H1 (cell line): ENCODE data around the gene CLN3. TPM values are rescaled to one million over a fixed set of nuclear protein-coding genes. Genes with fewer than 3 reads are reported as not detected.

ENCODE experiments used
- CTCF ChIA-PET: fragments of 300-600 bp; sonication (Branson Sonifier 250); formaldehyde crosslinking; loops from one replicate; lab custom pipeline; 2021; ENCODE audit not compliant: partially characterized antibody; lab: Charles Lee
- POLR2A ChIA-PET: fragments of 300-600 bp; sonication (Branson Sonifier 250); formaldehyde crosslinking; loops from one replicate; lab custom pipeline; 2021; ENCODE audit warnings: inconsistent platforms; ENCODE audit not compliant: partially characterized antibody; lab: Charles Lee
- DNase-seq, 2 experiments: peaks; one replicate each; pipeline versions ENCODE4 v3.0.0 to v3.0.0-alpha.2; 2010 to 2022; ENCODE audit warnings: low spot score in 2 of 2, low read depth in 1 of 2, mixed read lengths in 1 of 2
- FAIRE-seq: peaks from 2 replicates; lab custom pipeline; 2011; peaks lifted over from hg19 to GRCh38; lab: Jason Lieb, UNC
- H2AFZ ChIP-seq: 2 replicates; pipeline ENCODE4 v1.8.1; 2012; ENCODE audit warnings: low read length, inconsistent platforms
- H2AK5ac ChIP-seq: 2 replicates; pipeline ENCODE4 v1.6.1; 2013; ENCODE audit warnings: low read depth, low read length
- H2BK120ac ChIP-seq: replicated peaks from 2 replicates; pipeline ENCODE3; 2013; ENCODE audit warnings: low read depth, low read length, inconsistent platforms
- H2BK12ac ChIP-seq: 2 replicates; pipeline ENCODE4 v1.6.1; 2013; ENCODE audit warnings: low read depth, low read length
- H2BK15ac ChIP-seq: 2 replicates; pipeline ENCODE4 v1.6.1; 2013; ENCODE audit warnings: low read length
- H2BK20ac ChIP-seq: 2 replicates; pipeline ENCODE4 v1.6.1; 2013; ENCODE audit warnings: low read length
- H2BK5ac ChIP-seq: 2 replicates; pipeline ENCODE4 v1.6.1; 2013; ENCODE audit warnings: low read depth, low read length
- H3K14ac ChIP-seq: 2 replicates; pipeline ENCODE4 v1.6.1; 2013; ENCODE audit warnings: inconsistent platforms; ENCODE audit not compliant: insufficient read length
- H3K18ac ChIP-seq: 2 replicates; pipeline ENCODE4 v1.6.1; 2013; ENCODE audit warnings: low read length; ENCODE audit errors: extremely low read depth
- H3K23ac ChIP-seq: 2 replicates; pipeline ENCODE4 v1.6.1; 2013; ENCODE audit warnings: inconsistent platforms; ENCODE audit not compliant: insufficient read length
- H3K23me2 ChIP-seq: 2 replicates; pipeline ENCODE4 v1.6.1; 2013; ENCODE audit warnings: low read depth, low read length
- H3K27ac ChIP-seq: 2 replicates; pipeline ENCODE4 v1.6.1; 2011; ENCODE audit warnings: low read depth, low read length, inconsistent platforms
- H3K27me3 ChIP-seq, 4 experiments: replicated peaks in 1 of 4; 1 replicate in 1 of 4; 2 replicates in 3 of 4; pipeline versions ENCODE4 v1.6.1 to v1.8.1; 2011 to 2013; ENCODE audit warnings: low read length in 3 of 4, mild to moderate bottlenecking in 3 of 4, inconsistent platforms in 2 of 4, mixed read lengths in 2 of 4, moderate library complexity in 1 of 4; ENCODE audit not compliant: control insufficient read depth in 3 of 4, insufficient read depth in 3 of 4; ENCODE audit errors: extremely low read depth in 1 of 4
- H3K36me3 ChIP-seq, 4 experiments: 2 replicates each; pipeline versions ENCODE4 v1.6.1 to v1.8.1; 2011 to 2013; ENCODE audit warnings: mild to moderate bottlenecking in 4 of 4, low read length in 3 of 4, moderate library complexity in 2 of 4, control low read depth in 1 of 4, inconsistent platforms in 1 of 4; ENCODE audit not compliant: insufficient read depth in 4 of 4, control insufficient read depth in 2 of 4
- H3K4ac ChIP-seq: replicated peaks from 2 replicates; pipeline ENCODE3; 2013; ENCODE audit warnings: low read length, low read depth, mixed read lengths, inconsistent platforms; ENCODE audit not compliant: insufficient read length
- H3K4me1 ChIP-seq, 4 experiments: replicated peaks in 1 of 4; 1 replicate in 1 of 4; 2 replicates in 3 of 4; pipeline versions ENCODE4 v1.6.1 to v1.8.1; 2011 to 2013; ENCODE audit warnings: low read length in 3 of 4, inconsistent platforms in 2 of 4, mixed read lengths in 1 of 4; ENCODE audit not compliant: insufficient read depth in 4 of 4, control insufficient read depth in 3 of 4
- H3K4me2 ChIP-seq, 2 experiments: 2 replicates each; pipeline versions ENCODE4 v1.6.1 to v1.8.1; 2011 to 2013; ENCODE audit warnings: low read depth in 2 of 2, low read length in 2 of 2, control low read depth in 1 of 2, inconsistent platforms in 1 of 2, mild to moderate bottlenecking in 1 of 2; ENCODE audit not compliant: insufficient read depth in 1 of 2
- H3K4me3 ChIP-seq, 4 experiments: fragments of 200-600, 300-600 bp in 1 of 4; sonication (generic), shearing (Covaris generic), sonication (Bioruptor Twin) in 1 of 4; 2 replicates each; pipeline versions ENCODE4 v1.5.1 to v1.8.1; 2011 to 2016; ENCODE audit warnings: low read length in 4 of 4, low read depth in 3 of 4, control low read depth in 2 of 4, inconsistent platforms in 2 of 4, mild to moderate bottlenecking in 2 of 4, mixed read lengths in 1 of 4, moderate library complexity in 1 of 4; ENCODE audit not compliant: insufficient read depth in 2 of 4; ENCODE audit errors: extremely low read depth in 1 of 4
- H3K56ac ChIP-seq: replicated peaks from 2 replicates; pipeline ENCODE3; 2013; ENCODE audit warnings: low read depth, mild to moderate bottlenecking, mixed read lengths, low read length, inconsistent platforms; ENCODE audit not compliant: insufficient read length
- H3K79me1 ChIP-seq: 2 replicates; pipeline ENCODE4 v1.6.1; 2013; ENCODE audit warnings: low read depth, low read length, control low read depth
- H3K79me2 ChIP-seq, 2 experiments: 2 replicates each; pipeline versions ENCODE4 v1.6.1 to v1.8.1; 2012 to 2013; ENCODE audit warnings: low read length in 2 of 2, mild to moderate bottlenecking in 2 of 2, inconsistent platforms in 1 of 2; ENCODE audit not compliant: insufficient read depth in 2 of 2, control insufficient read depth in 1 of 2
- H3K9ac ChIP-seq, 4 experiments: replicated peaks in 1 of 4; 1 replicate in 1 of 4; 2 replicates in 3 of 4; pipeline versions ENCODE4 v1.6.1 to v1.8.1; 2011 to 2013; ENCODE audit warnings: low read depth in 3 of 4, low read length in 3 of 4, control low read depth in 2 of 4, mild to moderate bottlenecking in 2 of 4, moderate library complexity in 2 of 4, inconsistent platforms in 1 of 4; ENCODE audit errors: extremely low read depth in 1 of 4
- H3K9me3 ChIP-seq, 2 experiments: 2 replicates each; pipeline versions ENCODE4 v1.6.1 to v1.8.1; 2012 to 2013; ENCODE audit warnings: mild to moderate bottlenecking in 2 of 2, moderate library complexity in 2 of 2, control low read depth in 1 of 2, inconsistent platforms in 1 of 2, low read depth in 1 of 2, low read length in 1 of 2, mixed read lengths in 1 of 2; ENCODE audit not compliant: insufficient read depth in 2 of 2
- H4K20me1 ChIP-seq, 2 experiments: replicated peaks in 1 of 2; 2 replicates each; pipeline versions ENCODE3 to v1.8.1; 2011 to 2013; ENCODE audit warnings: inconsistent platforms in 2 of 2, low read length in 2 of 2, mild to moderate bottlenecking in 1 of 2; ENCODE audit not compliant: insufficient read depth in 2 of 2, control insufficient read depth in 1 of 2
- H4K5ac ChIP-seq: 2 replicates; pipeline ENCODE4 v1.6.1; 2013; ENCODE audit warnings: low read length, low read depth, mixed read lengths, inconsistent platforms; ENCODE audit not compliant: insufficient read length
- H4K8ac ChIP-seq: 2 replicates; pipeline ENCODE4 v1.8.0; 2013; ENCODE audit warnings: mild to moderate bottlenecking, moderate library complexity, low read length, inconsistent platforms; ENCODE audit not compliant: insufficient read depth; ENCODE audit errors: extremely low read depth
- H4K91ac ChIP-seq: replicated peaks from 2 replicates; pipeline ENCODE3; 2013; ENCODE audit warnings: low read length, mixed read lengths, inconsistent platforms; ENCODE audit not compliant: insufficient read length
- CHD2 ChIP-seq: IDR thresholded peaks from 2 replicates; pipeline ENCODE4 v1.6.1; 2012; ENCODE audit warnings: low read length, improper control_type of control experiment
- RFX5 ChIP-seq: IDR thresholded peaks from 2 replicates; pipeline ENCODE4 v1.6.1; 2011; ENCODE audit warnings: low read depth, low read length, improper control_type of control experiment, borderline replicate concordance
- SIN3A ChIP-seq, 2 experiments: IDR thresholded peaks in 1 of 2; conservative IDR thresholded peaks in 1 of 2; 2 replicates each; pipeline ENCODE4 v1.6.1; 2011 to 2012; ENCODE audit warnings: low read length in 2 of 2, improper control_type of control experiment in 1 of 2, low read depth in 1 of 2, mild to moderate bottlenecking in 1 of 2
- SIX5 ChIP-seq: IDR thresholded peaks from 2 replicates; pipeline ENCODE4 v1.6.1; 2011; ENCODE audit warnings: mild to moderate bottlenecking, low read depth, low read length
- TAF7 ChIP-seq: optimal IDR thresholded peaks from 2 replicates; pipeline ENCODE3; 2011; ENCODE audit warnings: low read depth, mild to moderate bottlenecking, inconsistent platforms, low read length, moderate library complexity, borderline replicate concordance
- TCF12 ChIP-seq: IDR thresholded peaks from 2 replicates; pipeline ENCODE4 v1.6.1; 2011; ENCODE audit warnings: low read depth, mild to moderate bottlenecking, low read length
- YY1 ChIP-seq: IDR thresholded peaks from 2 replicates; pipeline ENCODE4 v1.6.1; 2011; ENCODE audit warnings: low read depth, mild to moderate bottlenecking, low read length
- WGBS, 2 experiments: shearing (Covaris generic) in 1 of 2; methylation state at CpG; one replicate each; pipeline versions ENCODE4 v1.1.6 to v1.1.7; 2013 to 2015; ENCODE audit warnings: low lambda C conversion rate in 2 of 2, mixed read lengths in 2 of 2, inconsistent platforms in 1 of 2, low coverage in 1 of 2, missing lambda C conversion rate in 1 of 2; ENCODE audit not compliant: insufficient replicate concordance in 2 of 2, insufficient coverage in 1 of 2, insufficient read length in 1 of 2; ENCODE audit errors: extremely low coverage in 1 of 2, missing lambda C conversion rate in 1 of 2; 5-methylcytosine and 5-hydroxymethylcytosine counted together
- polyA plus RNA-seq, 7 experiments: library from polyadenylated mRNA; depleted of rRNA in 3 of 7; stranded (reverse) in 5 of 7; unstranded in 2 of 7; fragments of >200 nt in 5 of 7; fragments of 200-250 nt in 2 of 7; gene quantifications; 1 replicate in 5 of 7; 2 replicates in 1 of 7; 4 replicates in 1 of 7; pipeline versions ENCODE4 v1.2.1 to v1.2.3, GENCODE V29; 2011 to 2013; ENCODE audit warnings: missing spikeins in 2 of 7, mixed read lengths in 2 of 7
- total RNA-seq: library from RNA; stranded (reverse); fragmentation: NEBNext Ultra II Directional; extraction: Animal tissue kit (Norgen Biotek cat#: 25700); gene quantifications from 2 replicates; pipeline ENCODE4 v1.2.1, GENCODE V29; 2021
- TF ChIP-seq, protein P1 (sequence below): IDR thresholded peaks from 2 replicates; pipeline ENCODE4 v1.6.1; 2011; ENCODE audit warnings: low read depth, mild to moderate bottlenecking, low read length; ENCODE audit not compliant: insufficient read depth
- TF ChIP-seq, protein P2 (sequence below): IDR thresholded peaks from 2 replicates; pipeline ENCODE4 v1.6.1; 2011; ENCODE audit warnings: low read length, improper control_type of control experiment

CLN3 gene
- total and polyA plus RNA-seq, 2 of the 8 experiments (the other 6 are each of a cell fraction or from before 2014, with no cell fraction given) = 22.9 to 44.3 TPM

DNA sequence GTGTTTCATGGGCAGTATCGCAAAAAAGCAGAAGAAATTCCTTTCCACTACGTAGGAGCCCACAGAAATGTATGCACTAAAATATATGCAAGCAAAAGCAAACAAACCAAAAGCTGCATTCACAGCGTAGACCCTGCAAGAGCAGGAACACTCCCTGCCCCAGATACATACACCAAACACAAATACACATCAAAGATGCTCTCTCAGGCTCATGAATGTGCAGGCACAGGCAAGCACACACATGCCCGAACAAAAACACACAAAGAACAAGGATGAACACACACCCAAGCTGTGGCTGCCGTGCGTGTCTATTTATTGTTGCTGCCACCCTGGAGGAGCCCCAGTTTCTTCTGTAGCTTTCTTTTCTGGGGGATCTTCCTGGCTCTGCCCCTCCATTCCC is 45.2 kb upstream of the CLN3 start:
- 89% methylated on average over 6 of the region's 6 CpGs; no CpG with 5 or more reads in 1 of the 2 experiments for WGBS, 2 experiments
- Histone ChIP-seq H3K14ac (no peak overlapping the region), H2BK15ac (no peak overlapping the region)

More for the DNA sequence above, 45.2 kb upstream of the CLN3 start:
- Histone ChIP-seq H3K4me3 (no peak overlapping the region), H3K23me2 (no peaks in the 10 kb centered on the region), H3K36me3 (no peaks in the 10 kb centered on the region), H3K27me3 (no peaks in the 10 kb centered on the region), H2BK12ac (no peak overlapping the region), H2AFZ (no peak overlapping the region), H2BK20ac (0 out of 2 replicates have a peak overlapping the region, but pooled peaks have one; percentile 21), H2BK5ac (no peak overlapping the region), H4K20me1 (no peaks in the 10 kb centered on the region), H3K79me1 (no peaks in the 10 kb centered on the region), H3K23ac (no peak overlapping the region), H3K18ac (no peak overlapping the region), H3K4ac (no peak overlapping the region), H4K8ac (no peak overlapping the region), H3K9me3 (no peaks in the 10 kb centered on the region), H3K4me2 (no peak overlapping the region), H3K79me2 (no peaks in the 10 kb centered on the region), H3K9ac (no peak overlapping the region), H2BK120ac (no peak overlapping the region), H4K91ac (no peak overlapping the region), H4K5ac (no peak overlapping the region), H3K27ac (no peak overlapping the region), H3K4me1 (peaks cover 0 to 4% (median 1%) of the 10 kb centered on the region in 4 experiments; a peak in 2 of 7 replicates), H3K56ac (no peak overlapping the region), H2AK5ac (no peak overlapping the region)
- ChIA-PET POLR2A (no interaction called here), CTCF (interaction anchor here (0.6 kb wide), 1 partner anchor 563 kb away, joined by 3 read pairs; no protein-coding TSS in a partner anchor)
- no peak for DNase-seq
- no peak for FAIRE-seq
- no peak for TF ChIP-seq CHD2
- no peak for TF ChIP-seq TCF12
- no peak for TF ChIP-seq SIN3A (conservative IDR thresholded peaks at IDR 0.05 in 1 of 2, IDR thresholded peaks at IDR 0.05 in 1 of 2; ENCODE audit: low read depth in 1 of 2, low read length in 2 of 2)
- no peak for TF ChIP-seq TAF7
- TF ChIP-seq, protein P1, sequence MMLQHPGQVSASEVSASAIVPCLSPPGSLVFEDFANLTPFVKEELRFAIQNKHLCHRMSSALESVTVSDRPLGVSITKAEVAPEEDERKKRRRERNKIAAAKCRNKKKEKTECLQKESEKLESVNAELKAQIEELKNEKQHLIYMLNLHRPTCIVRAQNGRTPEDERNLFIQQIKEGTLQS = no peak
- TF ChIP-seq RFX5 = no peak
- TF ChIP-seq SIX5 = no peak
- TF ChIP-seq, protein P2, sequence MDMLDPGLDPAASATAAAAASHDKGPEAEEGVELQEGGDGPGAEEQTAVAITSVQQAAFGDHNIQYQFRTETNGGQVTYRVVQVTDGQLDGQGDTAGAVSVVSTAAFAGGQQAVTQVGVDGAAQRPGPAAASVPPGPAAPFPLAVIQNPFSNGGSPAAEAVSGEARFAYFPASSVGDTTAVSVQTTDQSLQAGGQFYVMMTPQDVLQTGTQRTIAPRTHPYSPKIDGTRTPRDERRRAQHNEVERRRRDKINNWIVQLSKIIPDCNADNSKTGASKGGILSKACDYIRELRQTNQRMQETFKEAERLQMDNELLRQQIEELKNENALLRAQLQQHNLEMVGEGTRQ = no peak
- TF ChIP-seq YY1 = no peak
